Measurements from ENCODE around the gene MLLT3.

DNA sequence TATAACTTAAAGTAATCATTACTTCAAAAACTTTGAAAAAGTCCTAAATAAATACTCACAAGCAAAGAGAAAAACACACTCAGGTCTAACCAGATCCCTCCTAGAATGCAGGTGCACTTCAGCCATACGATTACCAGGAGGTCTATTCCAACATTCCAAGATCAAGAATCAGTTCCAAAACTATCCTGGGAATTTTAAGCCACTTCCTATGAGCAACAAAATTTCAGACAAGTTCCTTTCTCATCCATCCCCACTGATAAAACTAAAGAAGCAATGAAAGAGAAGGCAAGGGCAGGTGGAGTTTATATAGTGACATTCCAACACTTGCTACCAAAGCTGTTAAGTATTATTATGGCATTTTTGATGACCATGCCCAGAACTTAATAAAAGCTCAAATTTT lies 29.6 kb downstream of the MLLT3 start:
- TF ChIP-seq POLR2AphosphoS5 (IDR thresholded peaks at IDR 0.05) = no peak
- TF ChIP-seq, protein P1, sequence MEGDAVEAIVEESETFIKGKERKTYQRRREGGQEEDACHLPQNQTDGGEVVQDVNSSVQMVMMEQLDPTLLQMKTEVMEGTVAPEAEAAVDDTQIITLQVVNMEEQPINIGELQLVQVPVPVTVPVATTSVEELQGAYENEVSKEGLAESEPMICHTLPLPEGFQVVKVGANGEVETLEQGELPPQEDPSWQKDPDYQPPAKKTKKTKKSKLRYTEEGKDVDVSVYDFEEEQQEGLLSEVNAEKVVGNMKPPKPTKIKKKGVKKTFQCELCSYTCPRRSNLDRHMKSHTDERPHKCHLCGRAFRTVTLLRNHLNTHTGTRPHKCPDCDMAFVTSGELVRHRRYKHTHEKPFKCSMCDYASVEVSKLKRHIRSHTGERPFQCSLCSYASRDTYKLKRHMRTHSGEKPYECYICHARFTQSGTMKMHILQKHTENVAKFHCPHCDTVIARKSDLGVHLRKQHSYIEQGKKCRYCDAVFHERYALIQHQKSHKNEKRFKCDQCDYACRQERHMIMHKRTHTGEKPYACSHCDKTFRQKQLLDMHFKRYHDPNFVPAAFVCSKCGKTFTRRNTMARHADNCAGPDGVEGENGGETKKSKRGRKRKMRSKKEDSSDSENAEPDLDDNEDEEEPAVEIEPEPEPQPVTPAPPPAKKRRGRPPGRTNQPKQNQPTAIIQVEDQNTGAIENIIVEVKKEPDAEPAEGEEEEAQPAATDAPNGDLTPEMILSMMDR (IDR thresholded peaks at IDR 0.05) = no peak
